OCI-LY7 (cell line): ENCODE results near the gene ATXN7L2.

ENCODE experiments used
- EZH2phosphoT487 ChIP-seq: fragments of 200-600 bp; sonication (generic); IDR thresholded peaks from 2 replicates; pipeline ENCODE4 v1.6.1; 2018; ENCODE audit warnings: low read depth, borderline replicate concordance, mild to moderate bottlenecking, mixed run types, antibody characterized with exemption, low read length, moderate library complexity, mixed read lengths
- TF ChIP-seq, protein P1 (sequence below): fragments of 200-600 bp; sonication (generic); conservative IDR thresholded peaks from 2 replicates; pipeline ENCODE4 v1.5.1; 2014; ENCODE audit warnings: mild to moderate bottlenecking, antibody characterized with exemption, low read length, moderate library complexity, mixed read lengths

DNA sequence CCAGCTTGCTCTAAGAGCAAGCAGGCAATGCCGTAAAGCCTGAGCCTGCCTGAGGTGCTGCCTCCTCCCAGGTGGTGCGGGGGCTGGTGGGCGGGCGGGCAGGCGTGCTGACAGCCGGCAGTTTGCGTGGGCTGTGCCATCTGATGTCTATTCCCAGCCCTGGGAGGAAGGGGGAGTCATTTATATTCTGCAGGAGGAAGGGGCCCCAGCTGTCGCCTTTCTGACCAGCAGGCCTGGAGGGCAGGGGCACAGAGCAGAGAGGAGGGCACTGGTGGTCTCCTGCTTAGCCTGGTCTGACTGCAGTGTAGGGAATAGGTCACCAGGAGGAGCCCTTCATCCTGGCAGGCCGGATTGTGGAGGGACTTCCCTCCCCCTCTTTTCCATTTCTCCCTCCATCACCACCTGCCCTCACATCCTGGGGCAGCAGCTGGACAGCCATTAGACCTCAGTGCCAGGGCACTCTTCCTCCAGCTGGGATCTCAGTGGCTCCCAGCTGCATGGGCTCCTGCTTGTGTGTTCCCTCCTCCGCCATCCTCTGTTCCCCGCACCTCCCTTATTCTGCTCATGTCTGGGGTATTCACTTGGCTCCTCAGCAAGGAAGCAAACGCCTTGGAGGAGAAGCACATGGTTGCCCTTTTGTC is 14.6 kb downstream of the ATXN7L2 start:
- TF ChIP-seq, protein P1, sequence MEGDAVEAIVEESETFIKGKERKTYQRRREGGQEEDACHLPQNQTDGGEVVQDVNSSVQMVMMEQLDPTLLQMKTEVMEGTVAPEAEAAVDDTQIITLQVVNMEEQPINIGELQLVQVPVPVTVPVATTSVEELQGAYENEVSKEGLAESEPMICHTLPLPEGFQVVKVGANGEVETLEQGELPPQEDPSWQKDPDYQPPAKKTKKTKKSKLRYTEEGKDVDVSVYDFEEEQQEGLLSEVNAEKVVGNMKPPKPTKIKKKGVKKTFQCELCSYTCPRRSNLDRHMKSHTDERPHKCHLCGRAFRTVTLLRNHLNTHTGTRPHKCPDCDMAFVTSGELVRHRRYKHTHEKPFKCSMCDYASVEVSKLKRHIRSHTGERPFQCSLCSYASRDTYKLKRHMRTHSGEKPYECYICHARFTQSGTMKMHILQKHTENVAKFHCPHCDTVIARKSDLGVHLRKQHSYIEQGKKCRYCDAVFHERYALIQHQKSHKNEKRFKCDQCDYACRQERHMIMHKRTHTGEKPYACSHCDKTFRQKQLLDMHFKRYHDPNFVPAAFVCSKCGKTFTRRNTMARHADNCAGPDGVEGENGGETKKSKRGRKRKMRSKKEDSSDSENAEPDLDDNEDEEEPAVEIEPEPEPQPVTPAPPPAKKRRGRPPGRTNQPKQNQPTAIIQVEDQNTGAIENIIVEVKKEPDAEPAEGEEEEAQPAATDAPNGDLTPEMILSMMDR, result peak; percentile 66
- no peak for TF ChIP-seq EZH2phosphoT487
